HG03103 (cell line): Measurements from ENCODE around the gene BTBD2.
"Not testable (repeated sequence)": the region's sequence is repeated elsewhere in the genome, so short reads cannot be mapped to it uniquely, and the experiment has no call there.

Source experiments
- ATAC-seq: cut with Tn5 transposase; IDR thresholded peaks from one replicate; pipeline ENCODE4 v1.9.1; 2021; ENCODE audit warnings: low read depth; ENCODE audit not compliant: unreplicated experiment

Gene BTBD2

DNA sequence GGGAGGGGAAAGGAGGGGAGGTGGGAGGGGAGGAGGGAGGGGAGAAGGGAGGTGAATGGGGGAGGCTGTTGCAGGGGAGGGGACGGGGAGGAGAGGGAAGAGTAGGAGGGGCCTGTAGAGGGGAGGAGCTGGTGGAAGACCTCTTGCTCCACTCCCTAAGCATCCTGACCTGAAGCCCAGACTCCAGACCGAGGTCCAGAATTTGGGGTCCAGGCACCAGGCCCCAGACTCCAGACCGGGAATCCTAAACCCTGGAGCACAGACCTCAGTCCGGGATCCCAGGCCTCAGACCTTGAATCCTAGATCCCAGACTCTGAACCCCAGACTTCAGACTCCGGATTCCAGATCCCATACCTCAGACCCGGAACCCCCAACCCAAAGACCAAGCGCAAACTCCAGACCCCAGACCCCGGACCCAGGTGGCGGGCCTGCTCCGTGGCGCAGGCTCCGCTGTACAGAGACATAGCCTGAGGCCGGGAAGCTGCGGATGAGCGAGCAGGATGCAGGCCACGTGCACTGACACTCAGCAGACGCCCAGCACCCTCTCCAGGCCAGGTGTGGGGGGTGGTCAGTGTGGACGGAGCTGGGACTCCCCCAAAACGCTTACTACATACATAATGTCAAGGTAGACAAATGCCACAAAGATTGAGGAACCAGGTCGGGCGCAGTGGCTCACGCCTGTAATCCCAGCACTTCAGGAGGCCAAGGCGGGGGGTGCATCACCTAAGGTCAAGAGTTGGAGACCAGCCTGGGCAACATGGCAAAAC, 710 bp upstream of the BTBD2 start:
- ATAC-seq, result no peak

DNA sequence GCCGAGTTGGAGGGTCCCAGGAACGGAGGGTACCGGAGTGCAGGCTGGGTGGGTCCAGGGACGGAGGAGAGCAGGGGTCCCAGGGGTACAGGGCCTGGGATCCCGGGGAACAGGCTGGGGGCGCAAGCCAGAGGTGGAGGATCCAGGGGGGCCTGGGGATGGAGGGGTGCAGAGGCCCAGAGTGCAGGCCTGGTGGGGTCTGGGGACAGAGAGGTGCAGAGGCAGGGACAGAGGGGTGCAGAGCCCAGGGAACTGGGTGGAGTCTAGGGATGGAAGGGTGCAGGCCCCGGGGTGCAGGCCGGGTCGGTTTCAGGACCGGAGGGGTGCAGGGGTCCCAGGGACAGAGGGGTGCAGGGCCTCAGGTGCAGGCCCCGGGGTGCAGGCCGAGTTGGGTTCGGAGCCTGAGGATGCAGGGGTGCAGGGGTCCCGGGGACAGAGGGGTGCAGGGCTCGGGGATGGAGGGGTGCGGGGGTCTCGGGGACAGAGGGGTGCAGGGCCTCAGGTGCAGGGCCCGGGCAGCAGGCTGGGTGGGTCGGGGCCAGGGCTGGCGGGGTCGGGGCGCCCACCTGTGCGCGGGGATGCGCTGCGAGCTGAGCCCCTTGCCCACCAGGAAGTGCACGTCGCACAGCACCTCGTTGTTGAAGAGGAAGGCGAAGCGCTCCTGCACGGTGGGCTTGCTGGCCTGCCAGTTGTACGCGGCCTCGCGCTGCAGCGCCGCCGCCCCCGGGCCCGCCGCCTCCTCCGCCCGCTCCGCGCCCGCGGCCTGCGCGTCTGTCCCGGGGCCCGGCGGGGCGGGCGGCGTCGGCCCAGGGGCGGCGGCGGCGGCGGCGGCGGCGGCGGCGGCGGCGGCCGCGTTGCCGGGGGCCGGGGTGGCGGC, 545 bp downstream of the BTBD2 start:
- no peak for ATAC-seq

DNA sequence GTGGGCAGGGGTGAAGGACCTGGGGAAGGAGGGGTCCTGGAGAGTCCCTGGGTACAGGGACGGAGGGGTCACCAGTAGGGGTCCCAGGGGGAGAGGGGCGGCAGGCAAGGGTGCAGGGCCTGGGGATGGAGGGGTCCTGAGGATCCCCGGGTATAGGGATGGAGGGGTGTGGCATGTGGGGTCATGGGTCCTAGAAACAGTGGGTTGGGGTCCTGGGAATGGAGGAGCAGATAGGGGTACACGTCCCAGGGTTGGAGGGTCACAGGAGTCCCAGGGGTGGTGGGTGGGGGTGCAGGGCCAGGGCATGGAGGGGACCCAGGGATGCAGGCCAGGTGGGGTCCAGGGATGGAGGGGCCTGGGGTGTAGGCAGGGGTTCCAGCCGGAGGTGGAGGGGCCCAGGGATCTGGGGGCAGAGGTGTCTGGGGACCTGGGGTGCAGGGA, 1.4 kb downstream of the BTBD2 start:
- ATAC-seq, result no peak

DNA sequence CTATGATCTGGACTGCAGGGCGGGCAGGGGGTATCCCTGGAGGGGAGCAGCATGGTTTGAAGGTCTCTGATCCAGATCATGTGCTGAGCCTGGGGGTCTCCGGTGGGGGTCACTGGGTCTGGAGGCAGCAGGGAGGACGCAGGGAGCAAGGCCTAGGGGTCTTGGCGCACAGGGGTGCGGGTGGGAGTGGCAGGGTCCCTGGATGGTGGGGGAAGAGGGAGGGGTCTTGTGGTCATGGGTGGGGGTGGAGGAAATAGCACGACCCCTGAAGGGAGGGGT, 1.9 kb downstream of the BTBD2 start:
- no peak for ATAC-seq

DNA sequence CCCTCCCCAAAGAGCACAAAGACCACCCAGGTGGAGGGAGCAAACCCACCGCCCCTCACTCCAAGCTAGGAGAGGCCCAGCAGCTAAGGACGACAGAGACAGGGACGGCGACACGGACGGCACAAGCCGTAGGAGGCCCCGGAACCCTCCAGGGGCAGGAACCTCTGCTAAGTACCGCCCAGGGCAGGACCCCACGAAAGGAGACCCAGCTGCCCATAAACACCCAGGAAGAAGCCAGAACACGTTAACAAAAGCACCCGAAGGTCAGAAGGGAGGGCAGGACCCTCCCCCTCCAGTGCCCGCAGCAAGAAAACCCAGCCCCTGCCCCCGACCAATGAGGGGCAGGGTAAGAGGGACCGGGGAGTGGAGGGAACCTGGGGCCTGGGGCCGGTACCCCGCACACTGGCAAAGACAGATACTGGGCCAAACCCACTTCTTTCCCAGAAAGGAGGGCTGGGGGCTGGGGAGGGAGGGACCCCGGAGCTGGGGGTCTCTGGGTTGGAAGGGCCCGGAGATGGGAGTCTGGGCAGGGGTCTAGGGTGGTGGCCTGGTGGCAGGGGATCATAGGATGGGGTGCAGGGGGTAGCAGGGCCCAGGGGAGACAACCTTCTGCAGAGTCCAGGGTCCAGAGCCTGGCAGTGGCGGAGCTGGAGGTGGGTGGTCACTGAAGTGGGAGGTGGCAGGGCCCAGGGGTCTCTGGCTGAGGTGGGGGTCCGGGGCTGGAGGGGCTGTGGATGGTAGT, 2.4 kb downstream of the BTBD2 start:
- no peak for ATAC-seq

DNA sequence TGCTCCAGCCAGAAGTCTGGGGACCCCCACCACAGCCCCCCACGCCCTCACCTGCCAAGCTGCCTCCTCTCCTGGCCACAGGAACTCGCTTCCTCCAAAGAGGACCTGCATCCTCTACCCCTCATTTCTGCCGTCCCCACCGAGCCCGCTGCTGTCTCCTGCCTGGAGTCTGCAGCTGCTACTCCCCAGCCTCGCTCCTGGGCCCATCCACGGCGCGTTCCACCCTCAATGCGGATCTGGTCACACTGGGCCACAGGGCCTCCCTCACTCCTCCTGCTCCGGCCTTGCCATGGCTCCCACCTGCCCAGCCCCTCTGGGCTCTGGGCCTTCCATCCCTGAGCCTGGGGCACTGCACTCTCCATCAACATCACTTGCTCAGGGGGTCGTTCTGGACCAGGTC, 4.3 kb downstream of the BTBD2 start:
- no peak for ATAC-seq

DNA sequence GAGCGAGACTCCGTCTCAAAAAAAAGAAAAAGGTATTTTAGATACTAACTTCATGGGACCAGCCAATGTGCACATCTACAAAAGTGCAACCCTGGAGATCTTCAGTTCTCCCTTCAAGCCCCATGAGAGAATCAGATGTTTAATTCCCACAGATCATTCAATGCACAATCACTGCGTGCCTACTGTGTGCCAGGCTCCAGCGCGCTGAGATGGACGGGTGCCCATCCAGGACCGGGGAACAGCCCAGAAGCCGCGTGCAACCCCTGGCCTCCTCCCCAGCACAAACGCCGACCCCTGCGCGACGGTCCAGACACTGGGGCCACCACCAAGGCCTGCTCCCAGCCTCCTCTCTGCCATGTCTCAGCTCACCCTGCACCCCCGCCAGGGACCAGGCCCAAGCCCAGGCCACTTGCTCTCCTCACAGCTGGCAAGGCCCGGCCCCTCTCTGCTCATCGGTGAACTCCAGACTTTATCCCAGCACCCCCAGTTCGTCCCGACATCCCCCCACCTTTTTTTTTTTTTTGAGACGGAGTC, 5.3 kb downstream of the BTBD2 start:
- no peak for ATAC-seq

DNA sequence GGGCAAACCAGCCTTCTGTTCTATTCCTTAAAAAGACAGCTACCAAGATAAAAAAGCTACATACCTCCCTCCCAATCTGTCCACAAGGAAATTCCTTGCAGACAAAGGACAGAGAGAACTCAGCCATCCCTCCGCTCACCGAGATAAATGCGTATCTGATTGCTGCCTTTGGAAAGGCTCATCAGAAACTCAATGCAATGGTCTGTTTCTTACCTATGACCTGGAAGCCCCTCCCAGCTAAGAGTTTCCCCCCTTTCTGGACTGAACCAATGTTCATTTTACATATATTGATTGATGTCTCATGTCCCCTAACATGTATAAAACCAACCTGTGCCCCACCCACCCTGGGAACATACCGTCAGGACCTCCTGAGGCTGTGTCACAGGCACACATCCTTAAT, 11.6 kb downstream of the BTBD2 start:
- ATAC-seq, result no peak

DNA sequence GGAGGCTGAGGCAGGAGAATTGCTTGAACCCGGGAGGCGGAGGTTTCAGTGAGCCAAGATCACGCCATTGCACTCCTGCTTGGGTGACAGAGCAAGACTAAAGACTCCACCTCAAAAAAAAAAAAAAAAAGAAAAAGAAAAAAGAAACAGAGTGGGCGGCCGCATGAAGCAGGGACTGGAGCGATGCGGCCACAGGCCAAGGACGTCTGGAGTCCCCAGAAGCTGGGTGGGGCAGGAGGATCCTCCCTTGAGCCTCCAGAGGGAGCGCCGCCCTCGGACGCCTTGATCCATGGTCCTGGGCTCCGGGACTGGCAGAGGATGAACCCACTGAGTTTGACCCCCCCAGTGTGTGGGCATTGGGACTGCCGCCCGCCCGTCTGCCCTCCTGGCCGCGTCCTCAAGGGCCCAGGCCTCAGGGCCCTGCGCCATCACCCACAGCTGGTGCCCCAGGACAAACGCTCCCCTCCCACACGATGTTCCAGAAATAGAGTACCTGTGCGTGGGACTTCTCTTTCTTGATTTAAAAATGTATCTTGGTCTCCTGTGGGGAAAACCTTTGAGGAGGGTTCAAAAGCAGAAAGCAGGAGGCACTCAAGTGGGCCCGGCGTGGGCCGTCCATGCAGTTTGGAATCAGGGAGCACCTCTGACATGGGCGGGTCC, 15.5 kb downstream of the BTBD2 start:
- no peak for ATAC-seq

DNA sequence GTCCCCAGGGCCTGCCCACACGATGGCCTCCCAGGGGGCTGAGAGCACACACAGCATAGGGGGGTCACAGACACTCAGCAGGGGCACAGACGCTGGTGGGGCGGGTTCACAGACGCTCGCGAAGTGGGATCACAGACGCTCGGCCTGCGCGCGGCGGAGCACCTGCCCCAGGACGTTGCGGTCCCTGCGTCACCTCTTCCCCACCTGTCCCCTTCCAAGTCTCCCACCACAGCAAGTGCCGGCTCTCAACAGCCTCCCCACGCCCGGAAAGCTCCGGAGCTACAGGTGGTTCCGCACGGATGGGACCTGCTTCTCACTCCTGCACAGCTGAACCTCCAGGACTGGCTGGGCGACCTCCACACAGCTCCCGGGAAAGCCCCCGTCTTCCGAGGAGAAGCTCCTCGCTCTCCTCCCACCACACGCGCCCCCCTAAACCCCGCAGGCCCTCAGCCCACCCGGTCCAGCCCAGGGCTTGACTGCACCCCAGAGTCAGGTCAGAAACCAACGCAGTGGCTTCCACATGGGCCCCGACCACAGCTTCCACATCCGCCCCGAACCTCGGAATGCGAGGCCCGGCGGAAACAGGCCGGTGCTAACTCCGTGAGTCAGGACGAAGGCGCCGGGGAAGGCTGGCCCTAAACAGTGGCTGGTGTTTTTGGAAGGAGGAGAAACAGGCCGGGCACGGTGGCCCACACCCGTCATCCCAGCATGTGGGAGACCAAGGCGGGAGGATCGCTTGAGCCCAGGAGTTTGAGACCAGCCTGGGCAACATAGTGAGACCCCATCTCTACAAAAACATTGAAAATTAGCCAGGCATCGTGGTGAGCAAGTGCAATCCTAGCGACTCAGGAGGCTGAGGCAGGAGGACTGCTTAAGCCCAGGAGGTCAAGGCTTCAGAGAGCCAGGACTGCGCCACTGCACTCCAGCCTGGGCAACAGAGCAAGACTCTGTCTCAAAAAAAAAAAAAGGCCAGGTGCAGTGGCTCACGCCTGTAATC, 16.5 kb downstream of the BTBD2 start:
- no peak for ATAC-seq

DNA sequence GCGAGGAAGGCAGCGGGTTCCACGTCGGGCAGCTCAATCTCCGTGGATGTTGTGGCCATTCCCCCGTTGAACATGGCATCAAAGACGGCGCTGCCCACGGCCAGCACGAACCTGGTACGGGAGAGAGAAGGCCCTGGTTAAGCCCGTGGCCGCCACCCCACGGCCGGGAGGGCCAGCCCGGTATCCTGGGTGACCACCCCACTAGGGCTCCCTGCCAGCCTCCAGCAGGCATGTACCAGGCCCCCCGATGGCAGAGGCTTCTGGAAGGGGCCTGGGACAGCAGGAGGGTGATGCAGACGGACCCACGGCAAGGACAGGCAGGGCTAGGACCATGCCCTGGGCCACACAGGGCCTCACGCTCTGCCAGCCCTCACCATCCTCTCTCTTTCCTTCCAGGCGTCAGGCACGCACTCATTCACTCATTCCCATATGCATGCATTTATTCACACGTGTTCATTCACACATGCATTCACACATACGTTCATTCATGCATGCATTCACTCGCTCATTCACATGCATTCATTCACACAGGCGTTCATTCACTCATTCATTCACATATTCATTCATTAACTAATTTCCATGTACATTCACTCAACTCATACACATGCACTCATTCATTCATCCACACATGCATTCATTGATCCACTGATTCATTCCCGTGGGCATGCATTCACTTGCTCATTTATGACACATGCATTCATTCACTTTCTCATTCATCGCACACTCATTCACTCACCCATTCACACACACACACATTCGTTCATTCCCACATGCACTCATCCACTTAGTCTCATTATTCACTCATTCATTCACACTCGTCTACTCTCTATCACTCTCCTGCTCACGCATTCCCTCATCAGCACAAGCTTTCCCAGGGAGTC, 17.9 kb downstream of the BTBD2 start:
- no peak for ATAC-seq

DNA sequence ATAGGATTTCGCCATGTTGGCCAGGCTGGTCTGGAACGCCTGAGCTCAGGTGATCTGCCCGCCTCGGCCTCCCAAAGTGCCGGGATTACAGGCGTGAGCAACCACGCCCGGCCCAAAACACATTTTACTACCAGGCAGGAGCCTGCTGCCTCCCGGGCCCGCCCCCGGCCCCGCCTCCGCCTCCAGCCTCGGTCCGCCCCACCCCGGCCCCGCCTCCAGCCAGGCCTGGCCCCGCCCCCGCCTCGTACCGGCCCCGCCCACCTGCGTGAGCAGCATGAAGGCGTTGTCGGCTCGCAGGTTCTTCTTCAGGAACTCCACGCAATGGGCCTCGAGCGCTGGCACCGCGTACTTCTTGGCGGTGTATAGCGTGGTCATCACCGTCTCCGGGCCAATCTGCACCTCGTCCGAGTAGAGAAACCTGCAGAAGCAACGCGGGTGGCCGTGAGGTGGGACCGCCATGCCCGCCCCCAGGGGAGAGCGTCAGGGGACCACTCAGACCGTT, 22.7 kb downstream of the BTBD2 start:
- no peak for ATAC-seq

DNA sequence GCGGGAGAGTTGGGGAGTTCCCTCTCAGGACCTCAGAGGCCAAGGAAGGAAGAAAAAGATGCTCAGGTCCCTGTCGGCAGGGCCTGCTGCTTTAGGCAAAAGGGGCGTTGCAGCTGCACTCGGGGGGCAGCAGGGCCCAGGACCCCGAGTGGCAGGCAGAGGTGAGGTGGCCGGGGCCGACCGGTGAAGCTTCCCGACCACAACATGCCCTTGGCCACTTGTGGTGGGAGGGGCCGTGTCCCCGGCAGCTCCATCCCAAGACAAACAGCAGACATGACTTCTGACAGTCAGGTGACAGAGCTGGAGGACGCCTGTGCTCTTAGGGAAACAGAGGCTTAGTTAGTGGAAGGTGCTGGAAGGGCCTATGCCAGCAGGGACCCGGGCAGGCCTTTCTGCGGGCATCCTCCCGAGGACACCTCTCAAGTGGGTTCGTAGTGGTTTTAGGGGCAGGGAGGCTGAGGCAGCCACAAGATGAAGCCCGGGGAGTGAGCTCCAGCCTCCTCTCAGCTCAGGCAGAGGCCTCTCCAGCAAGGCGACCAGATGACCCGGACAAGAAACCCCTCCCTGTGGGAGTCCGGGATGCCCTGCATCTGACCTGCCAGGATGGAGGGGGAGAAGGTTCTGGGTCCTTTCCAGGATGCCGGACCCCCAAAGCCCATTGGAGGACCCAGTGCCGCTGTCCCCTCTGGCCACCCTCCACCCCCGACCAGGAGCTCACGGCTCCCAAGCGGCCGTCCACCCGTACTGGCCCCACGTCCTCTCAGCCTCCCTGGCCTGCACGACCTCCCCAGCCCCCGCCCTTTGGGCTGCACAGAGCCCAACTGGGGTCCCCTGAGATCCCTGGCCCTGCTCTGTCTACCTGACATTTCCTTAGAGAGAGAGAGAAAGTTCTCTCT, 24.2 kb downstream of the BTBD2 start:
- no peak for ATAC-seq

DNA sequence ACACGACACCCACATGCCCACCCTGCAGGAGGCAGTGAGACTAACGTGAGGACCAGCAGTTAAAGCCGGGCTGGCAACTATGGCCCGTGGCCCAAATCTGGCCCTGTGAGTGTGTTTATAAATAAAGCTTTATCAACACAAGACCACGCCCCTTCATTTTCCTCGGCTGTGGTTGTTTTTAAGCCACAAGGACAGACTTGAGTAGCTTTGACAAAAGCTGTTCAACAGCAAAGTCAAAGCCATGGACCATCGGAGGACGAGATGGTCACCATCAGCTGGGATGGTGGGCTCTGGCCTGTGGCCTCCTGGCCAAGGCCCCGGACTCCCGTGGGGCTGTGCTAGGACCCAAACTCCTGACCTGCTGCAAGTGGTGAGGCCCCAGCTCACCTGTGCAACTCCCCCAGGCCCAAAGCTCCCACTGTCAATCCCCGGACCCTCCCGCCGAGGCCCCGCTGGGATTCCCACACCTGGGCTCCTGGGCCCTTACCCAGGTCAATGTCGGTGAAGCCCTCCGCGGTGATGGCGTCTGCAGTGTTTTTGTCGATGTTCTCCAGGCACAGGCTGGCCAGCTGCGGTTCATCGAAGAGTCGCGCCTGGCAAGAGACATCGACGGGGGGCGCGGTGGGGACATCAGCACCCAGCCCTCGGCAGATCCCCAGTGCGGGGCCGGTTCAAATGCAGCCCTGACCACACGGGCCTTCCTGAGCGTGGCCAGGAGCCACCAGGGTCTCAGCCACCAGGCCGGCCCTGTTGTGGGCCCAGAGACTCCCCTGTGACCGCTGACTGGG, 25.1 kb downstream of the BTBD2 start:
- ATAC-seq, result no peak

DNA sequence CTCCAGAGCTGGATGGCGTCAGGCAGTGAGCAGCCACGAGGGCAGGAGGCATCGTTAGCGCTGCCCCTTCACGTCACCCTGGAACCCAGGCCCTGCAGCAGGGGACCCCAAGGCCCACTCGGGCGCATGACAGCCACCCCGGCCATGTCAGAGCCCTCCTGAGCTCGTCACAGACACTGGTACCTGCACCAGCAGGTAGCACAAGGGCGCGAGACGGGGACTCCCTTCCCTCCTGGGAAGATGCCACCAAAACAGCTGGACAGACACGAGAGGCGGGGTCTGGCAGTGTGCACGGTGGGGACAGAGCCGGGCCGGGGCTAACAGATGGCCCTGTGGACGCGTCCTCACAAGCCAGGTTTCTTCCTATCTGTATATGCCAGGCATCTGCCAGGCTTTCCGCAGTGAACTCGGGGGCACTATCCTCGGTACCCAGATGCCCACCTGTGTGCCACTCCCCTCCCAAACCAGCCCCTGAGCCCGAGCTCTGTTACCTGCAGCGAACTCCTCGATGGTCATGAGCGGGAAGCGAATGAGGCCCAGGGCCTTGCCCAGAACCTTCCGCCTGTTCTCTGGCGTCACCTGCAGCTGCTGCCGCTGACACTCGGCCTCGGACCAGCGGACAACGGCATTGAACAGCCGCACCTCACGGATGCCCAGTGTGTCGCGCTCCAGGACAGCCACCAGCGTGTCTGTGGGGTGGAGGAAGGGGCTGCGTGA, 25.8 kb downstream of the BTBD2 start:
- no peak for ATAC-seq

DNA sequence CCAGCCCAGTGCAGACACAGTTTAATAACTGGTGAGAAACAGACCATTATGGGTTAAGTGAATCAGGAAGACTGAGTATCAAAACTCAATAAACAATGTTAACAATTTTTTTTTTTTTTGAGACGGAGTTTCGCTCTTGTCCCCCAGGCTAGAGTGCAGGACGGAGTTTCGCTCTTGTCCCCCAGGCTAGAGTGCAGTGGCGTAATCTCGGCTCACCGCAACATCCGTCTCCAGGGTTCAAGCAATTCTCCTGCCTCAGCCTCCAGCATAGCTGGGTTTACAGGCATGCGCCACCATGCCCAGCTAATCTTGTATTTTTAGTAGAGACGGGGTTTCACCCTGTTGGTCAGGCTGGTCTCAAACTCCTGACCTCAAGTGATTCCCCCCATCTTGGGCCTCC, 27.1 kb downstream of the BTBD2 start:
- ATAC-seq, result not testable (repeated sequence)
